GM10248 (cell line): ENCODE measurements around the gene MTM1.

Source experiments
- CTCF ChIA-PET: fragments of 300-600 bp; sonication (Branson Sonifier 250); formaldehyde crosslinking; extraction: SDS; loops from one replicate; lab custom pipeline; 2021; ENCODE audit warnings: antibody characterized with exemption; lab: Yijun Ruan, JAX
- POLR2A ChIA-PET: fragments of 350-650 bp; sonication (Branson Sonifier 250); formaldehyde crosslinking; extraction: SDS; loops from one replicate; lab custom pipeline; 2020; ENCODE audit warnings: antibody characterized with exemption; lab: Yijun Ruan, JAX
- DNase-seq: peaks from one replicate; pipeline ENCODE4 v3.0.0; 2012; ENCODE audit errors: extremely low spot score
- CTCF ChIP-seq: IDR thresholded peaks from 2 replicates; pipeline ENCODE4 v1.5.1; 2012; ENCODE audit warnings: mild to moderate bottlenecking, low read depth; ENCODE audit errors: extremely low read depth, missing control alignments, control extremely low read depth

Gene MTM1

DNA sequence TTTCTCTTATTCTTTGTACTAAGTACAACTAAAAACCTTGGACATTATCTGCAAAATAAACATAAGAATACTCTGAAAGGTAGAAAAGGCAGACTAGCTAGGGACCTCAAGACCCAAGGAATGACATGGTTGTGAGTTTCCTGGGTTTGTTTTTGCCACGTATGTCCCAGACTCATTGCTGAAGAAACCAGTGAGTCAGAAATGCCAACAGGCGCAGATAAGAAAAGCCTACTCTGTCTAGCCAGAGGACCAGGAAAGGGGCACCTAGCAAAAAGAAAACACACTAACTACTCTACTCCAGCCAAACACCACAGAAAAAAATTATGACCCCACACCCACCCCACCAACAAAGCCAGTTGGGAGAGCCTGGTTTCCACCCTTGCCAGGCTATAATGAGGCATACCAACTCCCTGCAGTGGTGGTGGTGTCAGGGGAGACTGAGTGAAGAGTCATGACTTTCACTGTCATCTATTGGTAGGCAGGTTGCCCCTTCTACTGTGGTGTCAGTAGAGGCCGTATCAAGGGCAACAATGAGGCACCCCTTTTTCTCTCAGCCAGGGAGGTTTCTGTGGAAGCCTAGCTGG is 135.7 kb downstream of the MTM1 start:
- no peak for TF ChIP-seq CTCF
- DNase-seq: no peak
- POLR2A ChIA-PET: interaction anchor here (0.5 kb wide), 1 partner anchor 10 kb away, joined by 3 read pairs; no protein-coding TSS in a partner anchor
- CTCF ChIA-PET: interaction anchor here (1.2 to 2.5 kb wide), 5 partner anchors 9 to 20 kb away, joined by 3 to 6 read pairs (median 5); no protein-coding TSS in a partner anchor

DNA sequence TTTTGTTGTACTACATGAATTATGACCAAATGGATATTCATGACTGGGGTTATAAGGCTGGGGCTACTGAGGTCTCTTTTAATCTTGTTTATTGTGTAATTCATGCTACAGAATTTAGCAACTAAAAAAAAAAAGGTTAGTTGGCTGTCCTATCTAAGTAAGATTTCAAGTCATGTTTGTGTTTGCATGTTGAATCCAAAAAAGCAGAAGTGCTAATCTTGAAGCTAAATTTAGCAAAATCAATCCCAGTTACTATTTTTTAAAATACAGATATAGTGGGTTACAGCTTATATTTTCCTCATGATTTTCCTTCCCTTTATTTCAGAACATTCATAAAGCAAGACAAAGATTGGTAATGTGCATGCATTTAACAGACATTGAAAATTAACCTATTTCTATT is 144.2 kb downstream of the MTM1 start:
- ChIA-PET POLR2A (no interaction called here), CTCF (interaction anchor here (1.3 to 2.2 kb wide), 2 partner anchors 9 to 29 kb away, joined by 6 to 10 read pairs; no protein-coding TSS in a partner anchor)
- no peak for DNase-seq
- no peak for TF ChIP-seq CTCF

GRCh38 chrX:150715184-150715583 is 146.8 kb downstream of the MTM1 start:
- ChIA-PET POLR2A (no interaction called here), CTCF (interaction anchor here (0.6 to 2.2 kb wide), 10 partner anchors 11 to 746 kb away, joined by 3 to 11 read pairs (median 4); no protein-coding TSS in a partner anchor)
- no peak for DNase-seq
- TF ChIP-seq CTCF: no peak

GRCh38 chrX:150719621-150720020 is 151.2 kb downstream of the MTM1 start:
- CTCF ChIA-PET: interaction anchor here (4.4 kb wide), 1 partner anchor 36 kb away, joined by 26 read pairs; no protein-coding TSS in a partner anchor
- POLR2A ChIA-PET: no interaction called here
- TF ChIP-seq CTCF: no peak
- no peak for DNase-seq
